Esophagus squamous epithelium (tissue), 5 donors: ENCODE measurements around the gene KAZN. TPM values are rescaled to one million over a fixed set of nuclear protein-coding genes. Genes with fewer than 3 reads are reported as not detected.

Source experiments
- DNase-seq: peaks from one replicate; lab custom pipeline; 2025; lab: John Stamatoyannopoulos, UW
- H3K27ac ChIP-seq, 4 donors: fragments of 200-600 bp; sonication (generic); one replicate each; pipeline ENCODE4 v1.5.1; 2016 to 2019; ENCODE audit warnings: mild to moderate bottlenecking in 1 of 4
- H3K27me3 ChIP-seq, 4 donors: fragments of 200-600 bp; sonication (generic); 1 replicate in 3 of 4; 2 replicates in 1 of 4; pipeline versions ENCODE4 v1.5.1 to v1.6.0; 2017 to 2021; ENCODE audit warnings: antibody characterized with exemption in 1 of 4
- H3K36me3 ChIP-seq, 3 donors: fragments of 200-600 bp; sonication (generic); one replicate each; pipeline ENCODE4 v1.5.1; 2016 to 2019
- H3K4me1 ChIP-seq, 3 donors: fragments of 200-600 bp; sonication (generic); one replicate each; pipeline ENCODE4 v1.5.1; 2017 to 2019
- H3K4me3 ChIP-seq, 4 donors: fragments of 200-600 bp; sonication (generic); 1 replicate in 3 of 4; 2 replicates in 1 of 4; pipeline ENCODE4 v1.5.1; 2016 to 2019; ENCODE audit warnings: mild to moderate bottlenecking in 2 of 4, moderate library complexity in 1 of 4
- H3K9me3 ChIP-seq, 3 donors: fragments of 200-600 bp; sonication (generic); one replicate each; pipeline ENCODE4 v1.5.1; 2016 to 2019
- CTCF ChIP-seq, 6 experiments: fragments of 450-650 bp in 4 of 6; fragments of 200-600 bp in 2 of 6; sonication (generic) in 2 of 6; IDR thresholded peaks; one replicate each; pipeline ENCODE4 v1.5.1; 2016 to 2019; ENCODE audit warnings: antibody characterized with exemption in 6 of 6, mild to moderate bottlenecking in 4 of 6, moderate library complexity in 4 of 6
- POLR2A ChIP-seq, 4 donors: fragments of 450-650 bp; IDR thresholded peaks; one replicate each; pipeline ENCODE4 v1.6.1; 2017; ENCODE audit warnings: antibody characterized with exemption in 4 of 4, mild to moderate bottlenecking in 4 of 4, moderate library complexity in 3 of 4
- WGBS, 2 donors: methylation state at CpG; one replicate each; pipeline ENCODE4 v1.1.5; 2018; 5-methylcytosine and 5-hydroxymethylcytosine counted together
- intact Hi-C: fragments of 100-400 bp; cut with DNase I; formaldehyde crosslinking; loops from one replicate; pipeline ENCODE4 v1.15.0; 2022
- total RNA-seq, 4 donors: library from RNA; depleted of rRNA; stranded (reverse); fragments of >200 nt; gene quantifications; one replicate each; pipeline ENCODE4 v1.1.0, GENCODE V29; 2016
- donor health status: DM: yes; HTN: yes; CAD: no.

KAZN gene
- total RNA-seq, 4 donors from 2014 or later: 25.0 to 54.5 (median 30.8) TPM

- no peak for DNase-seq
- WGBS, 2 donors: 50 to 54% methylated on average over 3 to 4 of the region's 4 CpGs
- peak overlapping the region in 2 of 4 donors; percentile 2 to 46 for H3K4me3 ChIP-seq
Measured at GRCh38 chr1:14946011-14946359, 347.5 kb downstream of the KAZN start.

GRCh38 chr1:14946684-14947238 is 348.3 kb downstream of the KAZN start:
- peaks cover 0 to 4% (median 0%) of the 10 kb centered on the region in 3 donors for H3K36me3 ChIP-seq
- TF ChIP-seq CTCF (IDR thresholded peaks at IDR 0.05) (no peak), POLR2A (IDR thresholded peaks at IDR 0.05) (peak in 1 of 4 donors; percentile 11)
- H3K4me3 ChIP-seq: peak overlapping the region in 1 of 4 donors; percentile 28
- 42 to 46% methylated on average over 12 of the region's 14 CpGs for WGBS, 2 donors
- H3K4me1 ChIP-seq: peaks cover 34 to 70% (median 48%) of the 10 kb centered on the region in 3 donors
- DNase-seq: no peak
- H3K27me3 ChIP-seq: no peaks in the 10 kb centered on the region
- H3K9me3 ChIP-seq: no peaks in the 10 kb centered on the region
- H3K27ac ChIP-seq: peak overlapping the region; percentile 88 to 96 (median 93)
- intact Hi-C loops: no loop called here

More at GRCh38 chr1:14946011-14946359, 347.5 kb downstream of the KAZN start:
- TF ChIP-seq POLR2A (IDR thresholded peaks at IDR 0.05) (no peak), CTCF (IDR thresholded peaks at IDR 0.05) (peak in 2 of 6 experiments; percentile 15 to 26)
- H3K27me3 ChIP-seq: no peaks in the 10 kb centered on the region
- intact Hi-C loops: no loop called here
- H3K9me3 ChIP-seq: no peaks in the 10 kb centered on the region
- peak overlapping the region; percentile 88 to 96 (median 93) for H3K27ac ChIP-seq
- H3K36me3 ChIP-seq: peaks cover 0 to 6% (median 0%) of the 10 kb centered on the region in 3 donors
- peaks cover 34 to 72% (median 48%) of the 10 kb centered on the region in 3 donors for H3K4me1 ChIP-seq

DNA sequence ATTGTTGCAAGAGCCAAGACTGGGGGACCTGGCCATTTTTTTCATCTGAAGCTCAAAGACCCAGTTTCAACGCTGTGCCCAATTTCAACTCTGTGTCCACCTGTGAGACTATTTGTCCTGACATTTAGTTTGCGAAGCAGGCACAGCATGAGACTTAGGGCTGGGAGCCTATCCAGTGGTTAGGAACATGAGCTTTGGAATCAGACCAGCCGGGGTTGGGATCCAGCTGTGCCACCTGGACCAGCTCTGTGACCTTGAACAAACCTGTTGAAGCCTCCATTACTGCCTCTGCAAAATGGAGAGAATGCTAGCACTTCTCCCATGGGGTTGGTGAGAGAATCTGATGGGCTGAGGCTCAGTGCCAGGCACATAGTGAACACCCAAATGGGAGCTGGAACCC is 348.9 kb downstream of the KAZN start:
- TF ChIP-seq POLR2A (IDR thresholded peaks at IDR 0.05) (no peak), CTCF (IDR thresholded peaks at IDR 0.05) (no peak)
- 94 to 100% methylated on average over 2 to 3 of the region's 3 CpGs for WGBS, 2 donors
- intact Hi-C loops: no loop called here

GRCh38 chr1:14948112-14948652 is 349.7 kb downstream of the KAZN start:
- 79 to 83% methylated on average over 2 of the region's 2 CpGs for WGBS, 2 donors
- TF ChIP-seq CTCF (IDR thresholded peaks at IDR 0.05): no peak
- no peak for TF ChIP-seq POLR2A (IDR thresholded peaks at IDR 0.05)
- Histone ChIP-seq H3K27me3 (no peaks in the 10 kb centered on the region), H3K4me3 (no peak overlapping the region), H3K36me3 (no peaks in the 10 kb centered on the region), H3K4me1 (peaks cover 34 to 70% (median 48%) of the 10 kb centered on the region in 3 donors), H3K9me3 (peaks cover 0 to 2% (median 0%) of the 10 kb centered on the region in 3 donors), H3K27ac (peak overlapping the region; percentile 88 to 96 (median 93))
- intact Hi-C loops: no loop called here
- DNase-seq: no peak

More for the DNA sequence above, 348.9 kb downstream of the KAZN start:
- DNase-seq: no peak
- peak overlapping the region; percentile 88 to 96 (median 93) for H3K27ac ChIP-seq
- H3K36me3 ChIP-seq: no peaks in the 10 kb centered on the region
- peaks cover 34 to 69% (median 48%) of the 10 kb centered on the region in 3 donors for H3K4me1 ChIP-seq
- no peak overlapping the region for H3K4me3 ChIP-seq
- H3K27me3 ChIP-seq: no peaks in the 10 kb centered on the region
- H3K9me3 ChIP-seq: no peaks in the 10 kb centered on the region

DNA sequence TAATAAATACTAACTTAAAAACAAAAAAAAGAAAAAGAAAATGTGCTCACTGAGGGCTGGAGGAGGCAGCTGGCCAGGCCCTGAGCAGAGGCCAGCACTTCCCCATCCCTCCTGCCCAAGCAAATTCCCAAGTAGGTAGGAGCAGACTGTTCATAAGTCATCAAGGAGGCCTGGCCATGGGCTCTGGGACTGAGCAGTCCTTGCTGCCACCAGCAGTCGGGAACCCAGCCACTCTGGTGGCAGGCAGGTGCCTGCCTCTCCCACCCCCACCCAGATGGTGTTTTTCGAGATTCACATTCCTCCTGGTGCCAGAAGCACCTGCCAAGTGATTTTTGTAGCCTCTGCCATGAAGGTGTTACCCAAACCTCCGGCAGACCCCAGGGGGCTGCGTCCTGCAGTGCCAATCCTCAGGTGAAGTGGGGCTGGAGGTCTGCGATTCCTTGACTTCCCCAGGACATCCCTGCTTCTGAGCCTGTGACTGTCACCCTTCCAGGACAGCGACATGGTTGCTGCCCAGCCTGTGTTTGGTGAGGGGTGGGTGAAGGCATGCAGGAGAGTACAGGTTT is 350.9 kb downstream of the KAZN start:
- no peaks in the 10 kb centered on the region for H3K27me3 ChIP-seq
- no peak overlapping the region for H3K4me3 ChIP-seq
- H3K4me1 ChIP-seq: peaks cover 31 to 71% (median 43%) of the 10 kb centered on the region in 3 donors
- intact Hi-C loops: no loop called here
- TF ChIP-seq POLR2A (IDR thresholded peaks at IDR 0.05): no peak
- no peak for TF ChIP-seq CTCF (IDR thresholded peaks at IDR 0.05)
- peak overlapping the region in 3 of 4 donors; percentile 19 to 93 (median 88) for H3K27ac ChIP-seq
- 71% methylated on average over 2 of the region's 6 CpGs; no CpG with 5 or more reads in 1 of the 2 donors for WGBS, 2 donors
- peaks cover 0 to 8% (median 3%) of the 10 kb centered on the region in 3 donors for H3K9me3 ChIP-seq
- no peak for DNase-seq
- H3K36me3 ChIP-seq: no peaks in the 10 kb centered on the region
